Pancreas (tissue), 10 donors: ENCODE results near the gene SPATC1L. TPM values are rescaled to one million over a fixed set of nuclear protein-coding genes. Genes with fewer than 3 reads are reported as not detected.
A peak's percentile ranks its signal among the peaks of the same experiment; 100 is the strongest.
"Not testable (repeated sequence)": the region's sequence is repeated elsewhere in the genome, so short reads cannot be mapped to it uniquely, and the experiment has no call there.

Experiments
- ATAC-seq, 4 donors: fragments of 200-7000 bp; cut with Tn5 transposase; one replicate each; pipeline versions ENCODE4 v1.8.0 to v1.9.1; 2020; ENCODE audit warnings: mild to moderate bottlenecking in 4 of 4, moderate library complexity in 4 of 4
- DNase-seq, 6 donors: peaks; one replicate each; pipeline ENCODE4 v3.0.0-alpha.2; 2020
- FAIRE-seq: peaks from 2 replicates; lab custom pipeline; 2012; peaks lifted over from hg19 to GRCh38; lab: Jason Lieb, UNC
- H3K27ac ChIP-seq, 4 donors: fragments of 200-600 bp; sonication (generic); 1 replicate in 3 of 4; 2 replicates in 1 of 4; pipeline versions ENCODE4 v1.5.0 to v1.8.0; 2020
- H3K27me3 ChIP-seq, 4 donors: fragments of 200-600 bp; one replicate each; pipeline ENCODE4 v1.8.0; 2021
- H3K36me3 ChIP-seq, 3 donors: fragments of 200-600 bp; sonication (generic) in 1 of 3; one replicate each; pipeline versions ENCODE4 v1.5.0 to v1.8.0; 2020 to 2021
- H3K4me1 ChIP-seq, 3 donors: fragments of 200-600 bp; one replicate each; pipeline ENCODE4 v1.8.0; 2021
- H3K4me3 ChIP-seq, 4 donors: fragments of 200-600 bp; sonication (generic) in 2 of 4; one replicate each; pipeline versions ENCODE4 v1.5.0 to v1.8.0; 2020 to 2021
- H3K9me3 ChIP-seq, 4 donors: fragments of 200-600 bp; one replicate each; pipeline ENCODE4 v1.8.0; 2021
- WGBS, 2 donors: extraction: QIAGEN DNeasy Blood & Tissue Kit; methylation state at CpG; one replicate each; pipeline ENCODE4 v1.1.7; 2013; 5-methylcytosine and 5-hydroxymethylcytosine counted together
- intact Hi-C, 3 donors: fragments of 100-400 bp; cut with DNase I; formaldehyde crosslinking; loops; one replicate each; pipeline versions ENCODE4 v1.11.1 to v1.14.2; 2022
- polyA plus RNA-seq, 2 donors: library from polyadenylated mRNA; stranded (reverse); fragments of 200-250 nt; gene quantifications; one replicate each; pipeline ENCODE4 v1.2.3, GENCODE V29; 2013
- total RNA-seq, 6 donors: library from RNA; stranded (reverse); fragmentation: NEBNext Ultra II Directional in 4 of 6; extraction: Animal tissue kit (Norgen Biotek cat#: 25700) in 4 of 6; gene quantifications; one replicate each; pipeline versions ENCODE4 v1.2.1 to v1.2.4, GENCODE V29; 2021 to 2023
- TF ChIP-seq, protein P1 (sequence below), 4 donors: fragments of 200-600 bp; sonication (generic) in 3 of 4; IDR thresholded peaks; one replicate each; pipeline versions ENCODE4 v1.5.0 to v1.8.0; 2021; ENCODE audit warnings: antibody characterized with exemption in 4 of 4
- donor health status: healthy with polysubstance abuse.
- donor health status: DM: no; HTN: no; CAD: no; lungs with moderate emphysema.
- donor health status: DM: no; HTN: no; CAD: no.
- donor health status: control.
- donor health status: control.
- donor health status: Bipolar disorder and iron deficiency.
- donor health status: DM: yes; HTN: yes; CAD: no.
- donor health status: DM: no; HTN: no; CAD: no.
- donor health status: DM: no; HTN: no; CAD: no.
- donor health status: DM: yes; HTN: yes; CAD: no.

The SPATC1L gene
- total and polyA plus RNA-seq, 8 donors = 3.1 to 26.9 (median 6.5) TPM

DNA sequence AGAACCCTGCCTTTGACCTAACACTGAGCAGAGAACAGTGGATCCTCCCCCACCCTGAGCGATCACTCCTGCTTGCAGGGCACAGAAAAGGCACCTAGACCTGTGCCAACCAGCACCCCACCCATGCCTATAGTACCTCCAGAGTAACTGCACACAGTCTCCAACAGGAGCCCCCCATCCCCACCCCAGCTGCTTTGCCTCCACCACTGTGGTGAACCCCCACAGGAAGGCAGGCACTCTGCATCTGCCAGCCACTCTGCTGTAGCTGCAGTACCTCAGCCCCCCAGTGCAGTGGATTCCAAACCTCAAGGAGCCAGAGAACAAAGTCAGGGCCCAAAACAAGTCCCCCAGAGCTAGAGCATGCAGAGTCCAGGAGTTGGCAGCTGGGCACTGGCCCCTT, 10.7 kb downstream of the SPATC1L start:
- TF ChIP-seq, protein P1, sequence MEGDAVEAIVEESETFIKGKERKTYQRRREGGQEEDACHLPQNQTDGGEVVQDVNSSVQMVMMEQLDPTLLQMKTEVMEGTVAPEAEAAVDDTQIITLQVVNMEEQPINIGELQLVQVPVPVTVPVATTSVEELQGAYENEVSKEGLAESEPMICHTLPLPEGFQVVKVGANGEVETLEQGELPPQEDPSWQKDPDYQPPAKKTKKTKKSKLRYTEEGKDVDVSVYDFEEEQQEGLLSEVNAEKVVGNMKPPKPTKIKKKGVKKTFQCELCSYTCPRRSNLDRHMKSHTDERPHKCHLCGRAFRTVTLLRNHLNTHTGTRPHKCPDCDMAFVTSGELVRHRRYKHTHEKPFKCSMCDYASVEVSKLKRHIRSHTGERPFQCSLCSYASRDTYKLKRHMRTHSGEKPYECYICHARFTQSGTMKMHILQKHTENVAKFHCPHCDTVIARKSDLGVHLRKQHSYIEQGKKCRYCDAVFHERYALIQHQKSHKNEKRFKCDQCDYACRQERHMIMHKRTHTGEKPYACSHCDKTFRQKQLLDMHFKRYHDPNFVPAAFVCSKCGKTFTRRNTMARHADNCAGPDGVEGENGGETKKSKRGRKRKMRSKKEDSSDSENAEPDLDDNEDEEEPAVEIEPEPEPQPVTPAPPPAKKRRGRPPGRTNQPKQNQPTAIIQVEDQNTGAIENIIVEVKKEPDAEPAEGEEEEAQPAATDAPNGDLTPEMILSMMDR (IDR thresholded peaks at IDR 0.05) = no peak
- H3K27me3 ChIP-seq = no peaks in the 10 kb centered on the region
- FAIRE-seq (no peak), DNase-seq (peak in 1 of 6 donors; percentile 10), ATAC-seq (no peak)
- H3K9me3 ChIP-seq = no peaks in the 10 kb centered on the region
- no peaks in the 10 kb centered on the region for H3K36me3 ChIP-seq
- no peak overlapping the region for H3K4me3 ChIP-seq
- 98 to 100% methylated on average over 1 of the region's 1 CpG for WGBS, 2 donors
- no peak overlapping the region for H3K27ac ChIP-seq
- no peaks in the 10 kb centered on the region for H3K4me1 ChIP-seq
- intact Hi-C loops = no loop called here

DNA sequence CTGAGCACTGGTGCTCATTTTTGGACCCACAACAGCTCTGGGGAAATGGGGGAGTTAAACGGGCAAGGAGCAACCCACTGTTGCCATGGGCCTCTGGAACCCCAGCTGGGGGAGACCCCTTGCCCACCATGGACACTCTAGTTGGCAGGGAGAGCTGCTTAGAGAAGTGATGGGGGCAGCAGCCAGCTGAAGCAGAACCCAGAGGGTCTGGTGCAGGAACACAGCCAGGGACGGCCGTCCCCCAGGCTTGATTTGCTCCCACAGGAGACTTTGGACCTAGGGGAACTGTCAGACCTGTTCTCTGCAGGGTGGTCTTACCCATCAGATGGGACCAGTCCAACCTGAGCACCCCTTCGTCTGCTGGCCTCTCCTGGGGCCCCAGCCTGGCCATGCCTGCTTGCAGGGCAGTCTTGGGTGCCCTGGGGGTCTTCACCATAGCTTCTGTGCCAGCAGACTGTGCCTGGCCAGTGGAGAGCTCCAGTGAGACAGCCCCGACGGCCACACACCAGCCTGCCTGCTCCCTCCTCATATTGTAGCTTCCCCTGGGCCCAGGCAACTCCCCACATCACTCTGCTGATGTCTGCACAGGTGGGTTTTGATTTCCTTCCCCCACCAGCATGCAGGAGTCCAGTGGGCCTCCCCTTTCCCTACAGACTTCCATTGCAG, 11.3 kb downstream of the SPATC1L start:
- Histone ChIP-seq H3K4me1 (no peaks in the 10 kb centered on the region), H3K27me3 (no peaks in the 10 kb centered on the region), H3K36me3 (no peaks in the 10 kb centered on the region), H3K9me3 (no peaks in the 10 kb centered on the region), H3K4me3 (no peak overlapping the region), H3K27ac (no peak overlapping the region)
- no peak for FAIRE-seq
- DNase-seq = no peak
- no peak for ATAC-seq
- WGBS, 2 donors = 84 to 96% methylated on average over 6 of the region's 6 CpGs
- intact Hi-C loops = no loop called here
- TF ChIP-seq, protein P1 (IDR thresholded peaks at IDR 0.05) = no peak

DNA sequence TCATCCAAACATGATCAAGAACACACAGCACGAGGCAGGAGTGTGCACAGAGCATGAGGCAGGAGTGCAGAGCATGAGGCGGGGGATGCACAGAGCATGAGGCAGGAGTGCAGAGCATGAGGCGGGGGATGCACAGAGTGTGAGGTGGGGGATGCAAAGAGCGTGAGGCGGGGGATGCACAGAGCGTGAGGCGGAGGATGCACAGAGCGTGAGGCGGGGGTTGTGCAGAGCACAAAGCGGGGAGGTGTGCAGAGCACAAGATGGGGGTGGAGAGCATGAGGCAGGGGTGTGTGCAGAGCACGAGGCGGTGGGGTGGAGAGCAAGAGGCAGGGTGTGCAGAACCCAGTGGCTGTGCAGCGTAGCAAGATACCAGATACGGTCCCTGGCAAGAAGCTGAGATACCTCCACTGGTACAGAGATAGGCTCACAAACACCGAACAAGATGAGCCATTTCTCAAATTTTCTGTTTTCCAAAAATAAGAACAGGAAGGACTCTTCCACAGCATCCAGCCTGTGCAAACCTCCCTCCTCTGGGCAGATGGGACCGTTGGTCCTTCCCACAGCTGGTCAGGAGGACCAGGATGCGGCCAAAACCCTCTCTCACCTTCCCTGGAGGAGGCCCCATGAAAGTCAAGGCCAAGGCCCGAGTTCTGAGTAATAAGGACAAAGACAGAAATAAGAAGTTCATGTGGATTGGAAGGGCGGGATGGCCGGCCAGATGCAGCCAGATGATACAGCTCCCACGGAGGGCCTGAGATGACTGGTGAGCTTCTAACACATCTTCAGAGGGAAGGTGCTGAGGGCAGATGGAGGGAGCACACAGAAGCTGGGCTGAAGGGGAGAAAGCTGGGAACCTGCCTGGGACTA, 12.0 kb downstream of the SPATC1L start:
- Histone ChIP-seq H3K4me3 (no peak overlapping the region), H3K27me3 (no peaks in the 10 kb centered on the region), H3K4me1 (no peaks in the 10 kb centered on the region), H3K9me3 (no peaks in the 10 kb centered on the region), H3K36me3 (no peaks in the 10 kb centered on the region), H3K27ac (no peak overlapping the region)
- TF ChIP-seq, protein P1 (IDR thresholded peaks at IDR 0.05) = no peak
- DNase-seq (no peak), ATAC-seq (no peak), FAIRE-seq (no peak)
- intact Hi-C loops = no loop called here
- WGBS, 2 donors = 76 to 85% methylated on average over 19 to 21 of the region's 21 CpGs

DNA sequence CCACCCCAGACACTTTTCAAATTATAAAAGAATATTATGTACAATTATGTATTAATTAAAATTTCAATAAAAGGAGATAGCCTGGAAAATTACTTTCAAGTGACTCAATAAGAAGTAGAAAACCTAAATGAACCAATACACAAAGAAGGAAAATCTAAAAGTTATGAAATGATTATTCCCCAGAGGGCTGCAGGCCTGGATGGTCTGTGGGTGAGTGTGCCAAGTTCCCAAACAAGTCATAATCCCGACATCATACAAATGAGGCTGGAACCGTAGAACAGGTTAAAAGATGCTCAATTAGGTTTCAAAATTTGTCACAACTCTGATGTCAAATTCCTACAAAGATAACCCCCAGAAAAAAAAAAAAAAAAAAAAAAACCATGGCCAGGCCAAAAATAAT, 12.7 kb downstream of the SPATC1L start:
- no peak for ATAC-seq
- no peak overlapping the region for H3K4me3 ChIP-seq
- H3K27ac ChIP-seq = no peak overlapping the region
- TF ChIP-seq, protein P1 (IDR thresholded peaks at IDR 0.05) = no peak
- H3K27me3 ChIP-seq = no peaks in the 10 kb centered on the region
- H3K36me3 ChIP-seq = no peaks in the 10 kb centered on the region
- no peaks in the 10 kb centered on the region for H3K4me1 ChIP-seq
- DNase-seq = no peak
- 34 to 65% methylated on average over 2 of the region's 2 CpGs for whole genome bisulfite sequencing, 2 donors
- FAIRE-seq = no peak
- intact Hi-C loops = no loop called here
- no peaks in the 10 kb centered on the region for H3K9me3 ChIP-seq

DNA sequence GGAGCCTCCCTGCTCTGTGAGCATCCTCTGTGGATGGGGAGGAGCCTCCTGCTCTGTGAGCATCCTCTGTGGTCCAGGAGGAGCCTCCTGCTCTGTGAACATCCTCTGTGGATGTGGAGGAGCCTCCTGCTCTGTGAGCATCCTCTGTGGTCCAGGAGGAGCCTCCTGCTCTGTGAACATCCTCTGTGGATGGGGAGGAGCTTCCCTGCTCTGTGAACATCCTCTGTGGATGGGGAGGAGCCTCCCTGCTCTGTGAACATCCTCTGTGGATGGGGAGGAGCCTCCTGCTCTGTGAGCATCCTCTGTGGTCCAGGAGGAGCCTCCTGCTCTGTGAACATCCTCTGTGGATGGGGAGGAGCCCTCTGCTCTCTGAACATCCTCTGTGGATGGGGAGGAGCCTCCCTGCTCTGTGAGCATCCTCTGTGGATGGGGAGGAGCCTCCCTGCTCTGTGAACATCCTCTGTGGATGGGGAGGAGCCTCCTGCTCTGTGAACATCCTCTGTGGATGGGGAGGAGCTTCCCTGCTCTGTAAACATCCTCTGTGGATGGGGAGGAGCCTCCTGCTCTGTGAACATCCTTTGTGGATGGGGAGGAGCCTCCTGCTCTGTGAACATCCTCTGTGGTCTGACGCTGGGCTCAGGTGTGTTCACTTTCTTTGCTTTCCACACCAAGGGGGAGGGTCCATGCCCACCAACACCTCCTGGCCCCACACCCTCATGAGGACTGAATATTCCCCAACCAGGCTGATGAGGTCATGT, 13.6 kb downstream of the SPATC1L start:
- WGBS, 2 donors = 87% methylated on average over 1 of the region's 1 CpG
- H3K9me3 ChIP-seq, H3K36me3 ChIP-seq, H3K27me3 ChIP-seq, intact Hi-C loops, H3K4me1 ChIP-seq, FAIRE-seq, H3K27ac ChIP-seq, H3K4me3 ChIP-seq, ATAC-seq: not testable (repeated sequence)
- peak in 1 of 6 donors; percentile 8 for DNase-seq
